SK-N-SH (cell line): ENCODE measurements around the gene SFT2D3. TPM values are rescaled to one million over a fixed set of nuclear protein-coding genes. Genes with fewer than 3 reads are reported as not detected.

Source experiments
- CTCF ChIA-PET: fragments of 300-600, 350-600 bp; formaldehyde crosslinking; extraction: SDS; loops from one replicate; lab custom pipeline; 2021; lab: Yijun Ruan, JAX
- POLR2A ChIA-PET: fragments of 350-600 bp; sonication (Branson Sonifier 250); formaldehyde crosslinking; extraction: SDS; loops from one replicate; lab custom pipeline; 2020; ENCODE audit warnings: antibody characterized with exemption, inconsistent platforms; lab: Yijun Ruan, JAX
- DNase-seq: peaks from one replicate; pipeline ENCODE4 v3.0.0; 2012
- H2AFZ ChIP-seq: fragments of 200-600 bp; sonication (generic); 2 replicates; pipeline ENCODE4 v1.8.1; 2016; ENCODE audit warnings: antibody characterized with exemption, mild to moderate bottlenecking, low read depth
- H3F3A ChIP-seq: fragments of 200-600 bp; sonication (generic); replicated peaks from 2 replicates; pipeline ENCODE3; 2016; ENCODE audit warnings: antibody characterized with exemption, mild to moderate bottlenecking; ENCODE audit not compliant: insufficient read depth
- H3K27ac ChIP-seq, 2 experiments: fragments of 200-500 bp in 1 of 2; fragments of 200-600 bp in 1 of 2; sonication (Bioruptor generic) in 1 of 2; sonication (generic), shearing (Covaris generic) in 1 of 2; 2 replicates each; pipeline versions ENCODE4 v1.5.1 to v1.6.1; 2014 to 2016; ENCODE audit warnings: low read depth in 2 of 2, inconsistent platforms in 1 of 2, low read length in 1 of 2, mild to moderate bottlenecking in 1 of 2, mixed read lengths in 1 of 2
- H3K27me3 ChIP-seq: fragments of 200-600 bp; sonication (generic), shearing (Covaris generic); 2 replicates; pipeline ENCODE4 v1.6.1; 2016; ENCODE audit warnings: mixed run types; ENCODE audit not compliant: insufficient read depth
- H3K36me3 ChIP-seq, 2 experiments: fragments of 200-500 bp in 1 of 2; fragments of 200-600 bp in 1 of 2; sonication (Bioruptor generic) in 1 of 2; sonication (generic) in 1 of 2; replicated peaks in 1 of 2; 2 replicates each; pipeline versions ENCODE3 to v1.5.1; 2014 to 2016; ENCODE audit warnings: low read length in 1 of 2, mild to moderate bottlenecking in 1 of 2; ENCODE audit not compliant: insufficient read depth in 2 of 2, control insufficient read depth in 1 of 2
- H3K4me1 ChIP-seq, 2 experiments: fragments of 200-500 bp in 1 of 2; fragments of 200-600 bp in 1 of 2; sonication (Bioruptor generic) in 1 of 2; sonication (generic), shearing (Covaris generic) in 1 of 2; 2 replicates each; pipeline versions ENCODE4 v1.5.1 to v1.6.1; 2014 to 2016; ENCODE audit warnings: low read depth in 1 of 2, low read length in 1 of 2, mixed run types in 1 of 2; ENCODE audit not compliant: insufficient read depth in 2 of 2, control insufficient read depth in 1 of 2
- H3K4me2 ChIP-seq: fragments of 200-600 bp; sonication (generic), shearing (Covaris generic); 2 replicates; pipeline ENCODE4 v1.6.1; 2017; ENCODE audit warnings: mixed run types
- H3K4me3 ChIP-seq, 2 experiments: fragments of 200-500 bp in 1 of 2; fragments of 200-600 bp in 1 of 2; sonication (Bioruptor generic) in 1 of 2; sonication (generic), shearing (Covaris generic) in 1 of 2; 2 replicates each; pipeline versions ENCODE4 v1.5.1 to v1.8.1; 2014 to 2016; ENCODE audit warnings: low read depth in 2 of 2, inconsistent platforms in 1 of 2, low read length in 1 of 2, mild to moderate bottlenecking in 1 of 2, mixed read lengths in 1 of 2, moderate library complexity in 1 of 2
- H3K79me2 ChIP-seq: fragments of 200-600 bp; sonication (generic); 2 replicates; pipeline ENCODE4 v1.8.1; 2017; ENCODE audit warnings: mild to moderate bottlenecking; ENCODE audit not compliant: insufficient read depth
- H3K9ac ChIP-seq: fragments of 200-600 bp; sonication (generic); 2 replicates; pipeline ENCODE4 v1.6.1; 2017; ENCODE audit warnings: mixed run types
- H3K9me2 ChIP-seq: fragments of 200-600 bp; sonication (generic); 2 replicates; pipeline ENCODE4 v1.6.1; 2017; ENCODE audit warnings: mixed run types
- H3K9me3 ChIP-seq: fragments of 200-600 bp; sonication (generic); 2 replicates; pipeline ENCODE4 v1.6.1; 2017; ENCODE audit warnings: mixed run types, mild to moderate bottlenecking, moderate library complexity
- H4K20me1 ChIP-seq: fragments of 200-600 bp; sonication (generic); 2 replicates; pipeline ENCODE4 v1.6.1; 2017; ENCODE audit warnings: mild to moderate bottlenecking, mixed run types; ENCODE audit not compliant: insufficient read depth
- ELF1 ChIP-seq: IDR thresholded peaks from 2 replicates; pipeline ENCODE4 v1.4.0; 2012
- FOXJ3 ChIP-seq: sonication (generic); formaldehyde crosslinking; IDR thresholded peaks from 2 replicates; pipeline ENCODE4 v1.5.1; 2020; ENCODE audit warnings: mild to moderate bottlenecking, missing genetic modification reagents
- GATA2 ChIP-seq: sonication (generic); formaldehyde crosslinking; IDR thresholded peaks from 2 replicates; pipeline ENCODE4 v1.5.0; 2020; ENCODE audit warnings: mild to moderate bottlenecking, missing genetic modification reagents
- MAX ChIP-seq: IDR thresholded peaks from 2 replicates; pipeline ENCODE4 v1.4.0; 2012; ENCODE audit warnings: low read depth
- NRF1 ChIP-seq: IDR thresholded peaks from 2 replicates; pipeline ENCODE4 v1.6.1; 2012; ENCODE audit warnings: low read depth, mild to moderate bottlenecking, low read length
- RCOR1 ChIP-seq: fragments of 150-350 bp; IDR thresholded peaks from 2 replicates; pipeline ENCODE4 v1.6.1; 2017; ENCODE audit warnings: antibody characterized with exemption, low read length
- RFX5 ChIP-seq: IDR thresholded peaks from 2 replicates; pipeline ENCODE4 v1.6.1; 2012; ENCODE audit warnings: mild to moderate bottlenecking, improper control_type of control experiment, low read length
- RXRA ChIP-seq: IDR thresholded peaks from 2 replicates; pipeline ENCODE4 v1.4.0; 2012; ENCODE audit warnings: low read depth, mild to moderate bottlenecking, borderline replicate concordance
- SMC3 ChIP-seq: IDR thresholded peaks from 2 replicates; pipeline ENCODE4 v1.6.1; 2012; ENCODE audit warnings: low read depth, low read length, improper control_type of control experiment
- TAF1 ChIP-seq: IDR thresholded peaks from 2 replicates; pipeline ENCODE4 v1.6.1; 2012; ENCODE audit warnings: low read depth, mild to moderate bottlenecking, low read length, moderate library complexity, borderline replicate concordance
- WGBS: methylation state at CpG from one replicate; pipeline ENCODE4 v1.1.6; 2017; ENCODE audit warnings: low lambda C conversion rate; 5-methylcytosine and 5-hydroxymethylcytosine counted together
- polyA plus RNA-seq, 3 experiments: library from polyadenylated mRNA; depleted of rRNA; stranded (reverse); fragments of >200 nt; gene quantifications; 2 replicates each; pipeline ENCODE4 v1.2.3, GENCODE V29; 2012
- TF ChIP-seq, protein P1 (sequence below): fragments of 150-350 bp; IDR thresholded peaks from 2 replicates; pipeline ENCODE4 v1.6.1; 2016; ENCODE audit warnings: mild to moderate bottlenecking, low read depth, low read length
- TF ChIP-seq, protein P2 (sequence below): IDR thresholded peaks from 2 replicates; pipeline ENCODE4 v1.6.1; 2012; ENCODE audit warnings: mild to moderate bottlenecking, low read depth, low read length, moderate library complexity
- TF ChIP-seq, protein P3 (sequence below): IDR thresholded peaks from 2 replicates; pipeline ENCODE4 v1.4.0; 2012; ENCODE audit warnings: low read depth, borderline replicate concordance

Gene SFT2D3
- polyA plus RNA-seq, 1 of the 3 experiments (the other 2 are of a cell fraction): 3.2 TPM

DNA sequence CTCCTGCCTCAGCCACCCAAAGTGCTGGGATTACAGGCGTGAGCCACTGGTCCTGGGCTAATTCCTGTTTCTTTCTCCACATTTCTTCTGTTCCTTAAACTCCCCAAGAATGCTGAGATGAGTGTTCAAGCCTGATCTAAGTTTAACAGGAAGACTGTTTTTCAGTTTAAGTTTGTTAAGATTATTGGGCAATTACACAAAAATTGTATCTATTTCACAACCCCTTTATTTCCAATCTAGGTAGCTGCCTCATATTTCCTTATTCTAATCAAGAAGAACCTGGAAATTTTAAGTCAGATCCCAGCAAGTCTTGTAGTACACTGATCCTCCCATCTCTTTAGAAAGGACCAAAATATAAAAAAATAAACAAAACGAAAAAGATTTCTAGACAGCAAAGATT is 11.7 kb downstream of the SFT2D3 start:
- TF ChIP-seq RXRA (no peak), TAF1 (no peak), ELF1 (no peak), RFX5 (no peak), MAX (no peak), SMC3 (no peak), NRF1 (no peak), RCOR1 (no peak), FOXJ3 (CRISPR knock-in tag) (no peak), GATA2 (no peak)
- TF ChIP-seq, protein P1, sequence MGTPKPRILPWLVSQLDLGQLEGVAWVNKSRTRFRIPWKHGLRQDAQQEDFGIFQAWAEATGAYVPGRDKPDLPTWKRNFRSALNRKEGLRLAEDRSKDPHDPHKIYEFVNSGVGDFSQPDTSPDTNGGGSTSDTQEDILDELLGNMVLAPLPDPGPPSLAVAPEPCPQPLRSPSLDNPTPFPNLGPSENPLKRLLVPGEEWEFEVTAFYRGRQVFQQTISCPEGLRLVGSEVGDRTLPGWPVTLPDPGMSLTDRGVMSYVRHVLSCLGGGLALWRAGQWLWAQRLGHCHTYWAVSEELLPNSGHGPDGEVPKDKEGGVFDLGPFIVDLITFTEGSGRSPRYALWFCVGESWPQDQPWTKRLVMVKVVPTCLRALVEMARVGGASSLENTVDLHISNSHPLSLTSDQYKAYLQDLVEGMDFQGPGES: no peak
- TF ChIP-seq, protein P2, sequence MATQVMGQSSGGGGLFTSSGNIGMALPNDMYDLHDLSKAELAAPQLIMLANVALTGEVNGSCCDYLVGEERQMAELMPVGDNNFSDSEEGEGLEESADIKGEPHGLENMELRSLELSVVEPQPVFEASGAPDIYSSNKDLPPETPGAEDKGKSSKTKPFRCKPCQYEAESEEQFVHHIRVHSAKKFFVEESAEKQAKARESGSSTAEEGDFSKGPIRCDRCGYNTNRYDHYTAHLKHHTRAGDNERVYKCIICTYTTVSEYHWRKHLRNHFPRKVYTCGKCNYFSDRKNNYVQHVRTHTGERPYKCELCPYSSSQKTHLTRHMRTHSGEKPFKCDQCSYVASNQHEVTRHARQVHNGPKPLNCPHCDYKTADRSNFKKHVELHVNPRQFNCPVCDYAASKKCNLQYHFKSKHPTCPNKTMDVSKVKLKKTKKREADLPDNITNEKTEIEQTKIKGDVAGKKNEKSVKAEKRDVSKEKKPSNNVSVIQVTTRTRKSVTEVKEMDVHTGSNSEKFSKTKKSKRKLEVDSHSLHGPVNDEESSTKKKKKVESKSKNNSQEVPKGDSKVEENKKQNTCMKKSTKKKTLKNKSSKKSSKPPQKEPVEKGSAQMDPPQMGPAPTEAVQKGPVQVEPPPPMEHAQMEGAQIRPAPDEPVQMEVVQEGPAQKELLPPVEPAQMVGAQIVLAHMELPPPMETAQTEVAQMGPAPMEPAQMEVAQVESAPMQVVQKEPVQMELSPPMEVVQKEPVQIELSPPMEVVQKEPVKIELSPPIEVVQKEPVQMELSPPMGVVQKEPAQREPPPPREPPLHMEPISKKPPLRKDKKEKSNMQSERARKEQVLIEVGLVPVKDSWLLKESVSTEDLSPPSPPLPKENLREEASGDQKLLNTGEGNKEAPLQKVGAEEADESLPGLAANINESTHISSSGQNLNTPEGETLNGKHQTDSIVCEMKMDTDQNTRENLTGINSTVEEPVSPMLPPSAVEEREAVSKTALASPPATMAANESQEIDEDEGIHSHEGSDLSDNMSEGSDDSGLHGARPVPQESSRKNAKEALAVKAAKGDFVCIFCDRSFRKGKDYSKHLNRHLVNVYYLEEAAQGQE: no peak
- TF ChIP-seq, protein P3, sequence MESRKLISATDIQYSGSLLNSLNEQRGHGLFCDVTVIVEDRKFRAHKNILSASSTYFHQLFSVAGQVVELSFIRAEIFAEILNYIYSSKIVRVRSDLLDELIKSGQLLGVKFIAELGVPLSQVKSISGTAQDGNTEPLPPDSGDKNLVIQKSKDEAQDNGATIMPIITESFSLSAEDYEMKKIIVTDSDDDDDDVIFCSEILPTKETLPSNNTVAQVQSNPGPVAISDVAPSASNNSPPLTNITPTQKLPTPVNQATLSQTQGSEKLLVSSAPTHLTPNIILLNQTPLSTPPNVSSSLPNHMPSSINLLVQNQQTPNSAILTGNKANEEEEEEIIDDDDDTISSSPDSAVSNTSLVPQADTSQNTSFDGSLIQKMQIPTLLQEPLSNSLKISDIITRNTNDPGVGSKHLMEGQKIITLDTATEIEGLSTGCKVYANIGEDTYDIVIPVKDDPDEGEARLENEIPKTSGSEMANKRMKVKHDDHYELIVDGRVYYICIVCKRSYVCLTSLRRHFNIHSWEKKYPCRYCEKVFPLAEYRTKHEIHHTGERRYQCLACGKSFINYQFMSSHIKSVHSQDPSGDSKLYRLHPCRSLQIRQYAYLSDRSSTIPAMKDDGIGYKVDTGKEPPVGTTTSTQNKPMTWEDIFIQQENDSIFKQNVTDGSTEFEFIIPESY: no peak
- CTCF ChIA-PET: interaction anchor here (1.1 to 1.5 kb wide), 2 partner anchors 9 to 15 kb away, joined by 3 to 4 read pairs; no protein-coding TSS in a partner anchor
- Histone ChIP-seq H2AFZ (no peak overlapping the region), H3K9ac (no peak overlapping the region), H3K36me3 (peaks cover 4 to 36% of the 10 kb centered on the region in 2 experiments), H3K4me1 (no peaks in the 10 kb centered on the region), H3K79me2 (no peaks in the 10 kb centered on the region), H3K27me3 (no peaks in the 10 kb centered on the region), H3K4me3 (no peak overlapping the region), H3K9me3 (no peaks in the 10 kb centered on the region), H3F3A (no peaks in the 10 kb centered on the region), H3K27ac (no peak overlapping the region), H3K9me2 (no peaks in the 10 kb centered on the region), H4K20me1 (no peaks in the 10 kb centered on the region), H3K4me2 (no peak overlapping the region)
- 87% methylated on average over 2 of the region's 2 CpGs for WGBS
- POLR2A ChIA-PET: no interaction called here
- no peak for DNase-seq
